T1000 (cell line): ENCODE data around the gene HS3ST6.
A peak's percentile ranks its signal among the peaks of the same experiment; 100 is the strongest.
"Not testable (repeated sequence)": the region's sequence is repeated elsewhere in the genome, so short reads cannot be mapped to it uniquely, and the experiment has no call there.

Experiments
- DNase-seq: peaks from one replicate; lab custom pipeline; 2025; ENCODE audit warnings: mixed read lengths; lab: John Stamatoyannopoulos, UW

Gene HS3ST6

GRCh38 chr16:1918351-1919326, at the start of gene HS3ST6:
Gene HS3ST6 (minus strand): TSS chr16:1918415. CDS start chr16:1918323, 92 bp downstream.
- DNase-seq, result no peak

GRCh38 chr16:1966460-1966859, 48.2 kb upstream of the HS3ST6 start, which contains the start of gene RNF151:
Gene RNF151 (plus strand): TSS chr16:1966856. CDS start chr16:1966882, 26 bp downstream.
- no peak for DNase-seq

- no peak for DNase-seq
These were observed 47.3 kb upstream of the HS3ST6 start for GRCh38 chr16:1965396-1966001.

- DNase-seq, result peak; percentile 98
These were observed 46.5 kb upstream of the HS3ST6 start, which contains the start of gene RPS2 for GRCh38 chr16:1964506-1965395. Gene RPS2 (minus strand): TSS chr16:1964826. CDS start chr16:1964625, 201 bp downstream.

GRCh38 chr16:1963806-1964505, 45.7 kb upstream of the HS3ST6 start:
- no peak for DNase-seq

GRCh38 chr16:1962161-1963153, 44.2 kb upstream of the HS3ST6 start:
- not testable (repeated sequence) for DNase-seq

- no peak for DNase-seq
These were observed 43.4 kb upstream of the HS3ST6 start for GRCh38 chr16:1961651-1962067.

GRCh38 chr16:1960665-1961630, 42.7 kb upstream of the HS3ST6 start:
- DNase-seq, result no peak

- DNase-seq, result peak; percentile 88
These were observed 41.2 kb upstream of the HS3ST6 start, which contains the start of gene NDUFB10 for GRCh38 chr16:1959269-1960039. Gene NDUFB10 (plus strand): TSS chr16:1959538. CDS start chr16:1959625, 87 bp downstream.

GRCh38 chr16:1958715-1959268, 40.6 kb upstream of the HS3ST6 start:
- DNase-seq, result no peak

- not testable (repeated sequence) for DNase-seq
These were observed 39.9 kb upstream of the HS3ST6 start for GRCh38 chr16:1958143-1958491.

GRCh38 chr16:1957434-1958142, 39.4 kb upstream of the HS3ST6 start:
- peak; percentile 42 for DNase-seq

- DNase-seq, result no peak
These were observed 35.5 kb upstream of the HS3ST6 start for GRCh38 chr16:1953734-1954133.

GRCh38 chr16:1950559-1950958, 32.3 kb upstream of the HS3ST6 start:
- no peak for DNase-seq

- DNase-seq, result no peak
These were observed 31.8 kb upstream of the HS3ST6 start for GRCh38 chr16:1950047-1950446.

- DNase-seq, result no peak
These were observed 31.3 kb upstream of the HS3ST6 start for GRCh38 chr16:1949507-1949906.

GRCh38 chr16:1947369-1947670, 29.1 kb upstream of the HS3ST6 start:
- DNase-seq, result no peak
